IPS-18a (cell line): ENCODE results near the gene ARHGAP45.

ENCODE experiments used
- H3K27ac ChIP-seq: one replicate; pipeline ENCODE4 v1.5.1; 2013; ENCODE audit warnings: low read length
- H3K27me3 ChIP-seq: one replicate; pipeline ENCODE4 v1.6.1; 2013; ENCODE audit warnings: mild to moderate bottlenecking, low read length; ENCODE audit not compliant: control insufficient read depth, insufficient read depth
- H3K36me3 ChIP-seq: one replicate; pipeline ENCODE4 v1.6.1; 2013; ENCODE audit warnings: low read depth, low read length; ENCODE audit not compliant: control insufficient read depth
- H3K4me1 ChIP-seq: one replicate; pipeline ENCODE4 v1.6.1; 2013; ENCODE audit warnings: low read depth, low read length; ENCODE audit not compliant: control insufficient read depth
- H3K4me3 ChIP-seq: one replicate; pipeline ENCODE4 v1.5.1; 2013; ENCODE audit warnings: low read length
- H3K9ac ChIP-seq: one replicate; pipeline ENCODE4 v1.6.1; 2013; ENCODE audit warnings: mild to moderate bottlenecking, low read length, moderate library complexity
- H3K9me3 ChIP-seq: one replicate; pipeline ENCODE4 v1.6.1; 2013; ENCODE audit warnings: low read depth, low read length; ENCODE audit not compliant: control insufficient read depth

The ARHGAP45 gene

DNA sequence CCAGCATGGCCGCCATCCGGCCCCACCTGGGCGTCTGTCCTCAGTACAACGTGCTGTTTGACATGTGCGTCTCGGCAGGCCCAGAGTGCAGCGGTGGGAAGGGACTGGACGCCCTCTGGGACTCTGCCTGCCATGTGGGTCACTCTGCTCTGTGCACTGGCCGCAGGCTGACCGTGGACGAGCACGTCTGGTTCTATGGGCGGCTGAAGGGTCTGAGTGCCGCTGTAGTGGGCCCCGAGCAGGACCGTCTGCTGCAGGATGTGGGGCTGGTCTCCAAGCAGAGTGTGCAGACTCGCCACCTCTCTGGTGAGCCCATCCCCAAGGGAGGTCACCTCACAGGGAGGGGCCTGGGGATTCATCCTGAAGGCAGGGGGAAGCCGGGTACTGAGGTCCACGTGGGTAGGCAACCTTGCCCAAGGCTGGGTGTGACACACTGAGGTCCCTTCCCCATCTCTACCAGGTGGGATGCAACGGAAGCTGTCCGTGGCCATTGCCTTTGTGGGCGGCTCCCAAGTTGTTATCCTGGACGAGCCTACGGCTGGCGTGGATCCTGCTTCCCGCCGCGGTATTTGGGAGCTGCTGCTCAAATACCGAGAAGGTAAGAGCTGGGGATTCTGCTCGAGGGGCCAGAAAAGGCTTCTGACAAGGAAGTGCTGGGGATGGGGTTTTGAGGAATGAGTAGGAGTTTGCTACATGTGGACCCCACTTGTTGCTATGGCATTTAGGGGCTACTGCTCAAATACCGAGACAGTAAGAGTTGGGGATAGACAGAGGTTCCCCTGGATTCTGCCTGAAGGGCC is 15.8 kb upstream of the ARHGAP45 start:
- H3K27me3 ChIP-seq: no peaks in the 10 kb centered on the region
- H3K27ac ChIP-seq: no peak overlapping the region
- H3K4me3 ChIP-seq: no peak overlapping the region
- H3K36me3 ChIP-seq: no peaks in the 10 kb centered on the region
- no peaks in the 10 kb centered on the region for H3K9me3 ChIP-seq
- H3K4me1 ChIP-seq: no peaks in the 10 kb centered on the region
- no peak overlapping the region for H3K9ac ChIP-seq

DNA sequence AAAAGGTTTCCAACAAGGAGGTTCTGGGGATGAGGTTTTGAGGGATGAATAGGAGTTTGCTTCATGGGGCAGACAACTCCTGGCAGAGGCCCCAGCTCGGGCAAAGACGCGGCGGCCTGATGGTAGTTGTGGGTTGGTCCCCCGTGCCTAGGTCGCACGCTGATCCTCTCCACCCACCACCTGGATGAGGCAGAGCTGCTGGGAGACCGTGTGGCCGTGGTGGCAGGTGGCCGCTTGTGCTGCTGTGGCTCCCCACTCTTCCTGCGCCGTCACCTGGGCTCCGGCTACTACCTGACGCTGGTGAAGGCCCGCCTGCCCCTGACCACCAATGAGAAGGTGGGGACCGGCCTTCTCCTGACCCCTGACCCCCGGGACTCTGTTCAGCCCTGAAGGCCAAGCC is 15.2 kb upstream of the ARHGAP45 start:
- no peaks in the 10 kb centered on the region for H3K4me1 ChIP-seq
- H3K27me3 ChIP-seq: no peaks in the 10 kb centered on the region
- no peak overlapping the region for H3K9ac ChIP-seq
- no peaks in the 10 kb centered on the region for H3K9me3 ChIP-seq
- H3K36me3 ChIP-seq: no peaks in the 10 kb centered on the region
- H3K4me3 ChIP-seq: no peak overlapping the region
- no peak overlapping the region for H3K27ac ChIP-seq

DNA sequence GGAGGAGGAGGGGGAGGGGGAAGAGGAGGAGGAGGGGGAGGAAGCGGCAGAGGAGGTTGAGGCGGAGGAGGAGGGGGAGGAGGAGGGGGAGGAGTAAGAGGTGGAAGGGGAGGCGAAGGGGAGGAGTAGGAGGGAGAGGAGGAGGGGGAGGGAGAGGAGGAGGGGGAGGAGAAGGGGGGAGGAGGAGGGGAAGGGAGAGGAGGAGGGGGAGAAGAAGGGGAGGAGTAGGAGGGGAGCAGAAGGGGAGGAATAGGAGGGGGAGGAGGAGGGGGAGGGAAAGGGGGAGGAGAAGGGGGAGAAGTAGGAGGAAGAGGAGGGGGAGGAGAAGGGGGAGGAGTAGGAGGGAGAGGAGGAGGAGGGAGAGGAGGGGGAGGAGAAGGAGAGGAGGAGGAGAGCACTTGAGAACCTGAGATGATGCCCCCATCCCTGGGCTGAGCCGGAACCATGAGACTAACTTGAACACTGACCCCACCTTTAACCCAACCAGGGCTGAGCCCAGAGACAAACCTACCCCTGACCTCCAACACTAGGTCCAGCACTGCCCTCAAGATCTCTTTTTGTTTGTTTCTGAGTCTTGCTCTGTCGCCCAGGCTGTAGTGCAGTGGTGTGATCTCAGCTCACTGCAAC is 14.5 kb upstream of the ARHGAP45 start:
- Histone ChIP-seq H3K27me3 (no peaks in the 10 kb centered on the region), H3K36me3 (no peaks in the 10 kb centered on the region), H3K27ac (no peak overlapping the region), H3K9me3 (peaks cover 5% of the 10 kb centered on the region), H3K4me1 (no peaks in the 10 kb centered on the region), H3K9ac (no peak overlapping the region), H3K4me3 (no peak overlapping the region)

DNA sequence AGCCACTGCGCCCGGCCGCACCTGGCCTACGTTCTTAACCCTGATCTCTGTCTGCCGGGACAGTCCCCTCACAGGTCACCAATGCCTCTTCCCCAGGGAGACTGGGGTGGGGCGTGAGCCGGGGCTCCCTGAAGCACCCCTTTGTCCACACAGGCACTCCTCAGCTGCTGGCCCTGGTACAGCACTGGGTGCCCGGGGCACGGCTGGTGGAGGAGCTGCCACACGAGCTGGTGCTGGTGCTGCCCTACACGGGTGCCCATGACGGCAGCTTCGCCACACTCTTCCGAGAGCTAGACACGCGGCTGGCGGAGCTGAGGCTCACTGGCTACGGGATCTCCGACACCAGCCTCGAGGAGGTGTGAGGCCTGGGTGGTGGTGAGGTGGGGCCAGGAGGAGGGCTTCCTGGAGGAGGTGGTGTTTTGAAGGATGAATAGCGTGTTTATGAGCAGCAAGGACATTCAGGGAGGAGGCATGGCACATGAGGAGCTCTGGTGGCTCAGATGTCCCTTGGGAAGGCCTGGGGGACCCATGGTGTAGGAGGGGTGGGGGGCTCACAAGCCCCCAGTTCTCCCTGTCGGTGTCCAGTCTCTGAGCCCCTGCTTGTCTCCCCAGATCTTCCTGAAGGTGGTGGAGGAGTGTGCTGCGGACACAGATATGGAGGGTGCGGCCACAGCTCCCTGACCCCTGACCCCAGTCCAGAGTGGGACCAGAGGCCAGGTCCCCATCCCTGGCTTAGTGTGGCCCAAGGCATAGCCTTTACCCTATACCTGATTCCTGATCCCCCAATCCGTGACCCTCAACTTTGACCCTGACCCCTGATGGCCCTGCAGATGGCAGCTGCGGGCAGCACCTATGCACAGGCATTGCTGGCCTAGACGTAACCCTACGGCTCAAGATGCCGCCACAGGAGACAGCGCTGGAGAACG is 13.5 kb upstream of the ARHGAP45 start:
- H3K36me3 ChIP-seq: no peaks in the 10 kb centered on the region
- no peaks in the 10 kb centered on the region for H3K4me1 ChIP-seq
- H3K4me3 ChIP-seq: no peak overlapping the region
- H3K27ac ChIP-seq: no peak overlapping the region
- H3K27me3 ChIP-seq: no peaks in the 10 kb centered on the region
- peaks cover 5% of the 10 kb centered on the region for H3K9me3 ChIP-seq
- H3K9ac ChIP-seq: no peak overlapping the region

DNA sequence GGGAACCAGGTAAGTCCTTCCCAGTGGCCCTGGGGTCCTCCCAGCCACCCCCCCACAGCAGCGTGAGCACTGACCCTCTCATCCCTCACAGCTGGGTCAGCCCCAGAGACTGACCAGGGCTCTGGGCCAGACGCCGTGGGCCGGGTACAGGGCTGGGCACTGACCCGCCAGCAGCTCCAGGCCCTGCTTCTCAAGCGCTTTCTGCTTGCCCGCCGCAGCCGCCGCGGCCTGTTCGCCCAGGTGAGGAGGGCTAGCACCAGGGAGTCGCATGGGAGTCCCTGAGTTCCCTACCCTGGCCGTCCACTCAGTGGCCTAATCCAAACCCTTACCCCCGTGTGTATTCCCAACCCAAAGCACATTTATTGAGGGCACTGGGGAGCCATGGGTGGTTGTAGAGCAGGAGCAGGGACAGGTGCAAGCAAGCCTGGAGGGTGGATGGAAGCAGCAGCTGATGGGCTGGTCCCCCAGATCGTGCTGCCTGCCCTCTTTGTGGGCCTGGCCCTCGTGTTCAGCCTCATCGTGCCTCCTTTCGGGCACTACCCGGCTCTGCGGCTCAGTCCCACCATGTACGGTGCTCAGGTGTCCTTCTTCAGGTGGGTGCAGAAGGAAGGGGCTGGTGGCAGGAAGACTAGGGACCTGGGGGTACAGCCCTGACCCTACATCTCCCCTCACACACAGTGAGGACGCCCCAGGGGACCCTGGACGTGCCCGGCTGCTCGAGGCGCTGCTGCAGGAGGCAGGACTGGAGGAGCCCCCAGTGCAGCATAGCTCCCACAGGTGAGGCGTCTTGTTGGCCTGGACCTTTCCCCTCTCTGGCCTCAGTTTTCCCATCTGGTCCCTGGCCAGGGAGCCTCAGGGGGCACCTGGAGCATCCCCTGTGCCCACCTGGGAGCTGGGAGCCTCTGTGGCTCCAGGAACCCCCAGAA is 12.6 kb upstream of the ARHGAP45 start:
- Histone ChIP-seq H3K4me1 (no peaks in the 10 kb centered on the region), H3K4me3 (no peak overlapping the region), H3K36me3 (no peaks in the 10 kb centered on the region), H3K27me3 (no peaks in the 10 kb centered on the region), H3K9me3 (peaks cover 5% of the 10 kb centered on the region), H3K27ac (no peak overlapping the region), H3K9ac (no peak overlapping the region)

DNA sequence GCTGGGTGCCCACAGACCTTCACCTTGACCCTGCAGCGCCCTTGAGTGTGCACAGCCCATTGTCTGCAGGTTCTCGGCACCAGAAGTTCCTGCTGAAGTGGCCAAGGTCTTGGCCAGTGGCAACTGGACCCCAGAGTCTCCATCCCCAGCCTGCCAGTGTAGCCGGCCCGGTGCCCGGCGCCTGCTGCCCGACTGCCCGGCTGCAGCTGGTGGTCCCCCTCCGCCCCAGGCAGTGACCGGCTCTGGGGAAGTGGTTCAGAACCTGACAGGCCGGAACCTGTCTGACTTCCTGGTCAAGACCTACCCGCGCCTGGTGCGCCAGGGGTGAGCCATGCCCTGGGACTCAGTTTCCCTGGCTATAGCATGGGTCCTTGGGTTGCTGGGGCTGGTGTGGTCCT is 11.9 kb upstream of the ARHGAP45 start:
- Histone ChIP-seq H3K27ac (no peak overlapping the region), H3K4me1 (no peaks in the 10 kb centered on the region), H3K9me3 (peaks cover 5% of the 10 kb centered on the region), H3K9ac (no peak overlapping the region), H3K27me3 (no peaks in the 10 kb centered on the region), H3K4me3 (no peak overlapping the region), H3K36me3 (no peaks in the 10 kb centered on the region)

DNA sequence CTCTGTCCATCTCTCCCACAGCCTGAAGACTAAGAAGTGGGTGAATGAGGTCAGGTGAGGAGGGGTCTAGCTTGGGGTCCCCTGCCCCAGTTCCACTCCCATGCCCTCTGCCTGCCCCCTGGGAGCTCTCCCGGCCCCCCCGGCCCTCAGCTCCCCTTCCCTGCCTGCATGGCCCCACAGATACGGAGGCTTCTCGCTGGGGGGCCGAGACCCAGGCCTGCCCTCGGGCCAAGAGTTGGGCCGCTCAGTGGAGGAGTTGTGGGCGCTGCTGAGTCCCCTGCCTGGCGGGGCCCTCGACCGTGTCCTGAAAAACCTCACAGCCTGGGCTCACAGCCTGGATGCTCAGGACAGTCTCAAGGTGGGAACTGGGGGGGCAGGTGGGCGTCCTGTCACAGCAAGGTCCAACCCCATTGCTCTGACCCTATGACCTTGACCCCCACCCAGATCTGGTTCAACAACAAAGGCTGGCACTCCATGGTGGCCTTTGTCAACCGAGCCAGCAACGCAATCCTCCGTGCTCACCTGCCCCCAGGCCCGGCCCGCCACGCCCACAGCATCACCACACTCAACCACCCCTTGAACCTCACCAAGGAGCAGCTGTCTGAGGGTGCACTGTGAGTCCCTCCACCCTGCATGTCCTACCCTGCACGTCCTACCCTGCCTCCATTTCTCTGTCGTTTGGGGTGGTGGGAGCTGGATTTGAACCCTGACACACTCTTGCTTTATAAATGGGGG is 10.9 kb upstream of the ARHGAP45 start:
- no peak overlapping the region for H3K9ac ChIP-seq
- no peak overlapping the region for H3K4me3 ChIP-seq
- H3K27ac ChIP-seq: no peak overlapping the region
- no peaks in the 10 kb centered on the region for H3K36me3 ChIP-seq
- H3K4me1 ChIP-seq: no peaks in the 10 kb centered on the region
- H3K9me3 ChIP-seq: peaks cover 5% of the 10 kb centered on the region
- no peaks in the 10 kb centered on the region for H3K27me3 ChIP-seq

DNA sequence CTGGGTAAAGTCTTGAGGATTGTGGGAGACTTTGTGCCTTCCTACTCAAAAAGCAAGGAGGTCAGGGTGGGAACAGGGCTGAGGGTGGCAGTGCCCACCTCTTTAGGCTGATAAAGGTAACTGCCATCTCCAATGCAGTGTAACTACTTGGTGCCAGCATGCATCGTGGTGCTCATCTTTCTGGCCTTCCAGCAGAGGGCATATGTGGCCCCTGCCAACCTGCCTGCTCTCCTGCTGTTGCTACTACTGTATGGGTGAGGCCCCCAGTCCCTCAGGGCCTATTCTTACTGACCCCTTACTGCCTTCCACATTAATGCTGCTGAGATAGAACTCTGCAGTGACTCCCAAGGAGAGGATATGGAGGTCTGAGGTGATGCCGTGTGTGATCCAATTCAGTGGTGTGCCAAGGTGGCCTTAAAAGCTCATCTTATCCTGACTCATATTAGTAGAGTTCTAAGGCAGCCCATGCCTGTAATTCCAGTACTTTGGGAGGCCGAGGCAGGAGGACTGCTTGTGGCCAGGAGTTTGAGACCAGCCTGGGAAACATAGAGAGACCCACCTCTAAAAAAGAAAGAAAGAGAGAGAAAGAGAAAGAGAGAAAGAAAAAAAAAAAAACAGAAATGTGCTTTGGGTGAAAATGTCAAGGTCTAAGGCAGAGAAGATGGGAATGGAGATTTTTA is 9.7 kb upstream of the ARHGAP45 start:
- Histone ChIP-seq H3K27me3 (no peaks in the 10 kb centered on the region), H3K9ac (no peak overlapping the region), H3K27ac (no peak overlapping the region), H3K4me1 (no peaks in the 10 kb centered on the region), H3K36me3 (no peaks in the 10 kb centered on the region), H3K4me3 (no peak overlapping the region), H3K9me3 (peaks cover 5% of the 10 kb centered on the region)

DNA sequence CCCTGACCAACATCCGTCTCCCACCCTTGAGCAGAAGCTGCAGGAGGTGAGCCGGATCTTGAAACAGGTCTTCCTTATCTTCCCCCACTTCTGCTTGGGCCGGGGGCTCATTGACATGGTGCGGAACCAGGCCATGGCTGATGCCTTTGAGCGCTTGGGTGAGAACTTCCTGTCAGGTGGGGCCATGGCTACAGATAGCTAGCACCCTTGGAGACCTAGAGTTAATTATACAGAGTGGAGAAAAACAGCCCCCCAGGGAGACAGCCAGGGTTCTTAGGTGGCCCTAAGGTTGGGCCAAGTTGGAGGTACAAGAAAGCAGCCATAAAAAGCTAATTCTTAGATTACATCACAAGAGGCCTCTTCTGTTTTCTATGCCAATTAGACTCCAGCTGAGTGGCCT is 8.9 kb upstream of the ARHGAP45 start:
- Histone ChIP-seq H3K9ac (no peak overlapping the region), H3K4me3 (no peak overlapping the region), H3K27me3 (no peaks in the 10 kb centered on the region), H3K4me1 (no peaks in the 10 kb centered on the region), H3K9me3 (peaks cover 5% of the 10 kb centered on the region), H3K27ac (no peak overlapping the region), H3K36me3 (no peaks in the 10 kb centered on the region)

DNA sequence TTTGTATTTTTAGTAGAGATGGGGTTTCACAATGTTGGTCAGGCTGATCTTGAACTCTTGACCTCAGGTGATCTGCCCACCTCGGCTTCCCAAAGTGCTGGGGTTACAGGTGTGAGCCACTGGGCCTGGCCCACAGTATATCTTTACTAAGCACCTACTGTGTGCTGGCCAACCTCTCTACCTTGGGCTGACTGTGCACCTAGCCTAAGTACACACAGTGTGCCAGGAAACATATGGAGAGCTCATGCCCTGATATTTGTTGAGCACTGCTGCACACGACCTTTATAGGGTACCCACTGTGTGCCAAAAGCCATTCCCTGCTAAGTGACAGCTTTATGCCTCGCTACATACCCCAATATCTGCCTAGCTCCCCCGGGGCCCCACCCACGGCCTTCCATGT is 6.3 kb upstream of the ARHGAP45 start:
- Histone ChIP-seq H3K27me3 (peaks cover 11% of the 10 kb centered on the region), H3K4me1 (peaks cover 5% of the 10 kb centered on the region), H3K27ac (no peak overlapping the region), H3K36me3 (no peaks in the 10 kb centered on the region), H3K4me3 (no peak overlapping the region), H3K9ac (no peak overlapping the region), H3K9me3 (peaks cover 5% of the 10 kb centered on the region)
